Endothelial cell of umbilical vein (primary cell): Measurements from ENCODE around the gene BRI3. TPM values are rescaled to one million over a fixed set of nuclear protein-coding genes. Genes with fewer than 3 reads are reported as not detected.

ENCODE experiments used
- BruUV-seq: library from RNA; stranded (reverse); fragments of 400-500 nt; replicated peaks from 2 replicates; lab custom pipeline; 2021; lab: Mats Ljungman, UMichigan
- CTCF ChIA-PET: fragments of 300-600, 350-600 bp; sonication (Branson Sonifier 250); formaldehyde crosslinking; loops from one replicate; lab custom pipeline; 2021; ENCODE audit warnings: antibody characterized with exemption, inconsistent platforms; lab: Charles Lee
- POLR2A ChIA-PET: fragments of 300-600, 350-600 bp; sonication (Branson Sonifier 250); formaldehyde crosslinking; loops from one replicate; lab custom pipeline; 2021; ENCODE audit warnings: antibody characterized with exemption, inconsistent platforms; lab: Charles Lee
- DNase-seq: peaks from one replicate; pipeline ENCODE4 v3.0.0-alpha.2; 2011; ENCODE audit warnings: low read depth, low spot score
- FAIRE-seq: peaks from 2 replicates; lab custom pipeline; 2011; peaks lifted over from hg19 to GRCh38; lab: Jason Lieb, UNC
- H2AFZ ChIP-seq: 2 replicates; pipeline ENCODE4 v1.6.0; 2012; ENCODE audit warnings: low read depth, low read length, control low read depth, inconsistent platforms
- H3K27ac ChIP-seq: 2 replicates; pipeline ENCODE4 v1.5.1; 2011; ENCODE audit warnings: low read depth, mild to moderate bottlenecking, control low read depth, low read length, moderate library complexity; ENCODE audit not compliant: insufficient read depth
- H3K27me3 ChIP-seq, 2 experiments: 2 replicates each; pipeline versions ENCODE4 v1.6.0 to v1.6.1; 2011; ENCODE audit warnings: low read length in 2 of 2, mixed read lengths in 1 of 2; ENCODE audit not compliant: control insufficient read depth in 2 of 2, insufficient read depth in 2 of 2
- H3K36me3 ChIP-seq, 2 experiments: 2 replicates in 1 of 2; 3 replicates in 1 of 2; pipeline ENCODE4 v1.5.1; 2011; ENCODE audit warnings: low read length in 2 of 2, mild to moderate bottlenecking in 1 of 2, moderate library complexity in 1 of 2; ENCODE audit not compliant: control insufficient read depth in 2 of 2, insufficient read depth in 2 of 2; ENCODE audit errors: extremely low read depth in 1 of 2
- H3K4me1 ChIP-seq: 3 replicates; pipeline ENCODE4 v1.5.1; 2011; ENCODE audit warnings: mild to moderate bottlenecking, low read length; ENCODE audit not compliant: control insufficient read depth, insufficient read depth; ENCODE audit errors: extremely low read depth
- H3K4me2 ChIP-seq: 2 replicates; pipeline ENCODE4 v1.6.1; 2011; ENCODE audit warnings: low read length, control low read depth, mixed read lengths; ENCODE audit not compliant: insufficient read depth
- H3K4me3 ChIP-seq, 3 experiments: fragments of 200-600 bp in 1 of 3; sonication (generic), shearing (Covaris generic) in 1 of 3; replicated peaks in 1 of 3; 2 replicates each; pipeline ENCODE4 v1.5.1; 2011 to 2016; ENCODE audit warnings: control low read depth in 3 of 3, low read length in 3 of 3, mild to moderate bottlenecking in 2 of 3, inconsistent platforms in 1 of 3, low read depth in 1 of 3, moderate library complexity in 1 of 3; ENCODE audit not compliant: insufficient read depth in 1 of 3
- H3K79me2 ChIP-seq: 2 replicates; pipeline ENCODE4 v1.6.0; 2012; ENCODE audit warnings: low read length, inconsistent platforms; ENCODE audit not compliant: control insufficient read depth, insufficient read depth
- H3K9ac ChIP-seq: replicated peaks from 2 replicates; pipeline ENCODE3; 2011; ENCODE audit warnings: low read length, control low read depth; ENCODE audit not compliant: insufficient read depth; ENCODE audit errors: extremely low read depth
- H3K9me1 ChIP-seq: replicated peaks from 3 replicates; pipeline ENCODE4 v1.6.0; 2011; ENCODE audit warnings: mild to moderate bottlenecking, low read length; ENCODE audit not compliant: control insufficient read depth, insufficient read depth; ENCODE audit errors: extremely low read depth
- H3K9me3 ChIP-seq: replicated peaks from 2 replicates; pipeline ENCODE4 v1.5.1; 2012; ENCODE audit warnings: low read length, inconsistent platforms; ENCODE audit not compliant: control insufficient read depth, insufficient read depth
- H4K20me1 ChIP-seq: replicated peaks from 2 replicates; pipeline ENCODE3; 2011; ENCODE audit warnings: mild to moderate bottlenecking, low read length; ENCODE audit not compliant: control insufficient read depth, insufficient read depth; ENCODE audit errors: extremely low read depth
- EZH2 ChIP-seq: IDR thresholded peaks from 2 replicates; pipeline ENCODE4 v1.6.1; 2012; ENCODE audit warnings: borderline replicate concordance, low read depth, mild to moderate bottlenecking, moderate library complexity, low read length, inconsistent platforms; ENCODE audit not compliant: severe bottlenecking
- FOS ChIP-seq: IDR thresholded peaks from 2 replicates; pipeline ENCODE4 v1.6.1; 2011; ENCODE audit warnings: mild to moderate bottlenecking, low read length, moderate library complexity, borderline replicate concordance; ENCODE audit not compliant: insufficient read depth
- GATA2 ChIP-seq: IDR thresholded peaks from 2 replicates; pipeline ENCODE4 v1.7.0; 2011; ENCODE audit warnings: low read depth, mild to moderate bottlenecking, moderate library complexity, mixed read lengths, low read length; ENCODE audit not compliant: insufficient read length, insufficient read depth
- JUN ChIP-seq: IDR thresholded peaks from 2 replicates; pipeline ENCODE4 v1.6.1; 2011; ENCODE audit warnings: borderline replicate concordance, low read depth; ENCODE audit not compliant: insufficient read length, insufficient read depth
- MYC ChIP-seq: IDR thresholded peaks from one replicate; pipeline ENCODE4 v1.6.1; 2011; ENCODE audit warnings: mild to moderate bottlenecking, low read depth, low read length
- POLR2A ChIP-seq: IDR thresholded peaks from 2 replicates; pipeline ENCODE4 v1.6.1; 2012; ENCODE audit warnings: low read depth, mild to moderate bottlenecking, control low read depth, low read length
- POLR2AphosphoS5 ChIP-seq: IDR thresholded peaks from 2 replicates; pipeline ENCODE4 v1.6.1; 2012; ENCODE audit warnings: low read depth, mild to moderate bottlenecking, control low read depth, low read length, moderate library complexity; ENCODE audit not compliant: insufficient read depth
- dilution Hi-C: fragments of 300-500 bp; cut with MboI; formaldehyde crosslinking; loops from one replicate; pipeline ENCODE4 v1.15.0; 2019; ENCODE audit warnings: low sequenced_read_pairs; ENCODE audit not compliant: extremely low pct_ligation_motif_present
- intact Hi-C: fragments of 100-400 bp; cut with micrococcal nuclease; formaldehyde crosslinking; loops from one replicate; pipeline ENCODE4 v1.10.0; 2022
- polyA plus RNA-seq, 4 experiments: library from polyadenylated mRNA; depleted of rRNA in 3 of 4; stranded (reverse) in 3 of 4; unstranded in 1 of 4; fragments of >200 nt; gene quantifications; 2 replicates each; pipeline versions ENCODE4 v1.2.1 to v1.2.3, GENCODE V29; 2011 to 2012; ENCODE audit warnings: missing spikeins in 1 of 4
- total RNA-seq: library from RNA; stranded (reverse); gene quantifications from 2 replicates; pipeline ENCODE4 v1.2.3, GENCODE V29; 2021
- TF ChIP-seq, protein P1 (sequence below), 2 donors: IDR thresholded peaks; 1 replicate in 1 of 2; 2 replicates in 1 of 2; pipeline ENCODE4 v1.5.1; 2011; ENCODE audit warnings: low read length in 2 of 2, mild to moderate bottlenecking in 2 of 2, moderate library complexity in 2 of 2, control low read depth in 1 of 2, inconsistent platforms in 1 of 2, low read depth in 1 of 2; ENCODE audit not compliant: insufficient read depth in 1 of 2; ENCODE audit errors: extremely low read depth in 1 of 2
- TF ChIP-seq, protein P2 (sequence below): IDR thresholded peaks from 2 replicates; pipeline ENCODE4 v1.6.1; 2011; ENCODE audit not compliant: insufficient read depth, insufficient read length

BRI3 gene
- total and polyA plus RNA-seq, 2 donors (not counting 3 experiments of a cell fraction or from before 2014, with no cell fraction given): 214 to 317 TPM

- intact Hi-C loops: no loop called here
- Histone ChIP-seq H3K9me3 (no peaks in the 10 kb centered on the region), H3K9me1 (no peaks in the 10 kb centered on the region), H3K4me1 (peaks cover 8% of the 10 kb centered on the region), H2AFZ (no peak overlapping the region), H3K79me2 (peaks cover 17% of the 10 kb centered on the region), H3K36me3 (no peaks in the 10 kb centered on the region), H3K27me3 (no peaks in the 10 kb centered on the region), H3K9ac (no peak overlapping the region), H3K4me3 (no peak overlapping the region), H4K20me1 (no peaks in the 10 kb centered on the region), H3K4me2 (no peak overlapping the region), H3K27ac (no peak overlapping the region)
- dilution Hi-C loops: no loop called here
- ChIA-PET POLR2A (no interaction called here), CTCF (interaction anchor here (1.3 to 4.2 kb wide), 2 partner anchors 11 to 17 kb away, joined by 4 to 21 read pairs; no protein-coding TSS in a partner anchor)
- TF ChIP-seq JUN: no peak
- TF ChIP-seq POLR2AphosphoS5: no peak
- no peak for TF ChIP-seq GATA2
- TF ChIP-seq EZH2: no peak
- TF ChIP-seq, protein P1, sequence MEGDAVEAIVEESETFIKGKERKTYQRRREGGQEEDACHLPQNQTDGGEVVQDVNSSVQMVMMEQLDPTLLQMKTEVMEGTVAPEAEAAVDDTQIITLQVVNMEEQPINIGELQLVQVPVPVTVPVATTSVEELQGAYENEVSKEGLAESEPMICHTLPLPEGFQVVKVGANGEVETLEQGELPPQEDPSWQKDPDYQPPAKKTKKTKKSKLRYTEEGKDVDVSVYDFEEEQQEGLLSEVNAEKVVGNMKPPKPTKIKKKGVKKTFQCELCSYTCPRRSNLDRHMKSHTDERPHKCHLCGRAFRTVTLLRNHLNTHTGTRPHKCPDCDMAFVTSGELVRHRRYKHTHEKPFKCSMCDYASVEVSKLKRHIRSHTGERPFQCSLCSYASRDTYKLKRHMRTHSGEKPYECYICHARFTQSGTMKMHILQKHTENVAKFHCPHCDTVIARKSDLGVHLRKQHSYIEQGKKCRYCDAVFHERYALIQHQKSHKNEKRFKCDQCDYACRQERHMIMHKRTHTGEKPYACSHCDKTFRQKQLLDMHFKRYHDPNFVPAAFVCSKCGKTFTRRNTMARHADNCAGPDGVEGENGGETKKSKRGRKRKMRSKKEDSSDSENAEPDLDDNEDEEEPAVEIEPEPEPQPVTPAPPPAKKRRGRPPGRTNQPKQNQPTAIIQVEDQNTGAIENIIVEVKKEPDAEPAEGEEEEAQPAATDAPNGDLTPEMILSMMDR (IDR thresholded peaks at IDR 0.05; ENCODE audit: extremely low read depth in 1 of 2, insufficient read depth in 1 of 2, low read depth in 1 of 2, low read length in 2 of 2): no peak
- TF ChIP-seq FOS: no peak
- TF ChIP-seq, protein P2, sequence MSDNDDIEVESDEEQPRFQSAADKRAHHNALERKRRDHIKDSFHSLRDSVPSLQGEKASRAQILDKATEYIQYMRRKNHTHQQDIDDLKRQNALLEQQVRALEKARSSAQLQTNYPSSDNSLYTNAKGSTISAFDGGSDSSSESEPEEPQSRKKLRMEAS: no peak
- TF ChIP-seq POLR2A: no peak
- TF ChIP-seq MYC: no peak
- FAIRE-seq: no peak
- no peak for DNase-seq
- BruUV-seq: no TSS peak
Measured at GRCh38 chr7:98278408-98278807, 3.1 kb upstream of the BRI3 start.
